Stimulated activated naive CD8-positive, alpha-beta T cell treated with anti-CD3 and anti-CD28 coated beads, Interleukin-15, Interleukin-2, amounts not matched to agents 100 ng/mL and 50 ng/mL, for 24 hours (primary cell): ENCODE measurements around the gene TCF4.

Experiments
- H3K27ac Mint-ChIP-seq: one replicate; pipeline ENCODE4 v1.8.0; 2021; ENCODE audit warnings: mild to moderate bottlenecking, mixed read lengths
- H3K27me3 Mint-ChIP-seq: one replicate; pipeline ENCODE4 v1.8.0; 2021; ENCODE audit warnings: mixed read lengths
- H3K36me3 Mint-ChIP-seq: one replicate; pipeline ENCODE4 v1.8.0; 2021; ENCODE audit warnings: low read depth, mixed read lengths
- H3K4me1 Mint-ChIP-seq: one replicate; pipeline ENCODE4 v1.8.0; 2021; ENCODE audit warnings: low read depth, mixed read lengths
- H3K4me3 Mint-ChIP-seq: one replicate; pipeline ENCODE4 v1.8.0; 2021; ENCODE audit warnings: mild to moderate bottlenecking, mixed read lengths
- H3K9me3 Mint-ChIP-seq: one replicate; pipeline ENCODE4 v1.8.0; 2021; ENCODE audit warnings: mixed read lengths

TCF4 gene

DNA sequence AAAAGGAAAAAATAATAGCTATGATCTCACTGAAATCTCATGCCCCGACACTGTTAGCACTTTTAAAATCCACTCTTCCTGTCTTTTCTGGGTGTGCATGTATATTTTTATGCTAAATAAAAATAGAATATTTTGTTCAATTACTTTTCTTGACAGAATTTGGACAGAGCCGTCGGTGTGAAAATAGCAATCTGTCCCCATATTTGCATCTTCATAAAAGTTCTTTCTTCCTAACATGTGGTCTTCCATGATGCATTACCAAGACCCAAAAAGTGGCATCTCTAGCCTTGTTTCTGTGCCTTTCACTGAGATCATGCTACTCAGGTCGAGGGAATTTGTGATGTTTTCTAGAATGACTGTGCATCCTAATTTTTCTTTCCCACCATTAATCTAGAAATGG is 329.9 kb downstream of the TCF4 start:
- Mint-ChIP-seq H3K4me3 (no peak overlapping the region), H3K9me3 (no peaks in the 10 kb centered on the region), H3K4me1 (no peaks in the 10 kb centered on the region), H3K36me3 (no peaks in the 10 kb centered on the region), H3K27ac (no peak overlapping the region), H3K27me3 (no peaks in the 10 kb centered on the region)

DNA sequence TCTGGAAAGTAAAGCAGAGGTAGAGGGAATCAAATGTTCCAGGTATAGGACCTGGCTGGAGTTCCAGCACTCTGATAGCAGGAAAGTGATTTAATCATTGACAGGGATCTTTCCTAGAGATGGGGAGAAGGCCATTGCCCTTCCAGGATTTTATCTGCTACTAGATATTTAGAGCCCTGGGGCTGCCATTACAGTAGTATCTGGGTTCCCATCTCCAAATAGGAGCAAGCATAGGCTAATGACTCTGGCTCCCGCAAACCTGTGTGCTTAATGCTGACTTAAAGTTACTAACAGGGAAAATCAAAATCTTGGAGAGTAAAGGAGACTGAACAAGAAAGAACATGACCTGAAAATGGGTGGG is 331.1 kb downstream of the TCF4 start:
- H3K36me3 Mint-ChIP-seq: no peaks in the 10 kb centered on the region

DNA sequence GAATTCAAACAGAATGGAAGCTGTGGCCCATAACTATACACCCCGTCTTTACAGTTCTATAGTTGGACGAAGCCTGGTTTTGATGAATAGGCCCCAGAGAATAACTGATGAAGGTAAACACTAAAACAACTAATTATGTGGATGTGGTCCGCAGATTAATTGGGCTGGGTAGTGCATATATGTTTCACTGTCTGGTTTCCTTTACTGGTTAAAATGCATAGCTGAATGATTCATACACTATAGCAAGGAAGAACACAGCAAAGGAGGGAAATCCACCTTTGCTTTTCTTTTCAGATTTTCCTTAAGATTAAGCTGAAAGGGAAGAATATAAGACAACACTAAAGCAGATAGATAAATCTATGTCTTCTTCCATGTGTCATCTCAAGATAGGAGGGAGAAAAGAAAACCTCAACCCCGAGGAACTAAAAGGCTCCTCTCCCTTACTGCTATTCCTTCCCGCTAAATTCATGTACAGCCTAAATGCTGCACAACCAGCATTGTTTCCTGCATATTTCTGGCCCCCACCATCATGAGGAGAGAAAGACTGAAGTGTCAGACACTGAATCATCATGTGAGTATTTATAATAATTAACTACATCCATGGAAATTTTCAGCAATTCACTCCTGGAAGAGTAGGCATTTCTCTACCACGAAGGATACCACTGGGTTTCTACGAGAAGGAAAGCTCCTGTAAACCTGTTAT is 331.6 kb downstream of the TCF4 start:
- Mint-ChIP-seq H3K9me3 (no peaks in the 10 kb centered on the region), H3K27ac (no peak overlapping the region), H3K27me3 (no peaks in the 10 kb centered on the region), H3K4me1 (no peaks in the 10 kb centered on the region), H3K4me3 (no peak overlapping the region), H3K36me3 (no peaks in the 10 kb centered on the region)

More for the DNA sequence above, 331.1 kb downstream of the TCF4 start:
- Mint-ChIP-seq H3K4me1 (no peaks in the 10 kb centered on the region), H3K9me3 (no peaks in the 10 kb centered on the region), H3K27ac (no peak overlapping the region), H3K4me3 (no peak overlapping the region), H3K27me3 (no peaks in the 10 kb centered on the region)

DNA sequence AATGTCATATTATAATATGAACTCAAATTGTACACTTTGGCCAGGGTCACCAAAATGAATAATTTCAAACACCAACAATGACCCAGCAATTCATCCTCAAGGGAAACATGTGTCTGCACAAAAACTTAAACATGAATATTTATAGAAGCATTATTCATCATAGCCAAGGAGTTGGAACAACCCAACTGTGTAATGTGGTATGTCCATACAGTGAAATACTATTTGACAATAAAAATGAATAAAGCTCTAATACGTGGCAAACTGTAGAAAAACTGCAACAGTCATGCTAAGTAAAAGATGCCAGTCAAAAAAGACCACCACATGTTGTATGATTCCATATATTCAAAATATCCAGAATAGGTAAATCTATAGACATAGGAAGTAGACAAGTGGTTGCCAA is 334.2 kb downstream of the TCF4 start:
- Mint-ChIP-seq H3K9me3 (peaks cover 3% of the 10 kb centered on the region), H3K27me3 (no peaks in the 10 kb centered on the region), H3K4me3 (no peak overlapping the region), H3K36me3 (no peaks in the 10 kb centered on the region), H3K4me1 (peaks cover 4% of the 10 kb centered on the region), H3K27ac (no peak overlapping the region)

DNA sequence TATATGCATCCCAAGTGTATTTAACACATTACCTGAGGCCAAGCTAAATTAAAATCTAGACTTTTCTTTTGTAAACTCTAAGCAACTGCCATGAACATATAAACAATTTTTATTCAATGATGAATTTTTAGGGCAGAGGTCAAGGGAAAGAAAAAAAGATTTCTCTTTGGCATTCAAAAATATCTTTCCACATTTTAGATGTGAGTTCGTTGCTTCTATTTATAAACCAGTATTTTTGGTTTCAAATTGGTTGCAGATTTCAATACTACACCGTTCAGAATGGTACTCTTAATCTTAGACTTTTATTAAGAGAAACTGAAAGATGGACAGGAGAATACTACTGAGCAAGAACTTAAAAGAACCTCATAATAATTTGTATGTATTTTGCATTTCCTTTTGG is 335.1 kb downstream of the TCF4 start:
- no peak overlapping the region for H3K4me3 Mint-ChIP-seq
- no peak overlapping the region for H3K27ac Mint-ChIP-seq
- no peaks in the 10 kb centered on the region for H3K27me3 Mint-ChIP-seq
- H3K4me1 Mint-ChIP-seq: peaks cover 4% of the 10 kb centered on the region
- H3K9me3 Mint-ChIP-seq: peaks cover 3% of the 10 kb centered on the region
- no peaks in the 10 kb centered on the region for H3K36me3 Mint-ChIP-seq

DNA sequence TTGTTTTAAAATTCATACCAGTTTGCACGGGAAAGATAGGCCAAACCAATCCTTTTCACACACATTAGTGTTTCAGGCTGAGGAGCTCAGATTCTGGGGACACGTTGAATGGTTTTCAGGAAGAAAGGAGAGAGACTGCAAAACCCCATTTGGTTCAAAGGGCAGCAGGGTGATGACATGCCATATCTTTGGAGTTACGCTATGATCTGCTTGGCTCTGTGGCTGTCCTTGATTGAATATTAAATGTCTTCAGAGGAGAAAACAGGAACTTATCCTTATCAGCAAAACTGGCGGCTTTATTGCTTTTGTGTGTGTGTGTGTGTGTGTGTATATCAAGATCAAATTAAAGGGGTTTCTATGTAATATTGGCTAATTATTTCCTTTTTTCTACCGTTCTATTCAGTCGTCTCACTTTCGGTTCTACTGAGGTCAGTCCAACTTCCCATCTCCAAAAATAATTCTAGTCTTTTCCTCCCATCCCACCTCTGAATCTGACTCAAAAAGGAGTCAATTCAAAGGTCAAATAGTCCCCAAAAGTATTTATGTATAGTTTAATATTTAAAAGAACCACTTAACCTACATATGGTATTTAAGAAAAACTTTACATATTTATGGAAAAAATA is 335.8 kb downstream of the TCF4 start:
- Mint-ChIP-seq H3K9me3 (peaks cover 3% of the 10 kb centered on the region), H3K27me3 (no peaks in the 10 kb centered on the region), H3K27ac (no peak overlapping the region), H3K4me1 (peaks cover 4% of the 10 kb centered on the region), H3K4me3 (no peak overlapping the region), H3K36me3 (no peaks in the 10 kb centered on the region)

DNA sequence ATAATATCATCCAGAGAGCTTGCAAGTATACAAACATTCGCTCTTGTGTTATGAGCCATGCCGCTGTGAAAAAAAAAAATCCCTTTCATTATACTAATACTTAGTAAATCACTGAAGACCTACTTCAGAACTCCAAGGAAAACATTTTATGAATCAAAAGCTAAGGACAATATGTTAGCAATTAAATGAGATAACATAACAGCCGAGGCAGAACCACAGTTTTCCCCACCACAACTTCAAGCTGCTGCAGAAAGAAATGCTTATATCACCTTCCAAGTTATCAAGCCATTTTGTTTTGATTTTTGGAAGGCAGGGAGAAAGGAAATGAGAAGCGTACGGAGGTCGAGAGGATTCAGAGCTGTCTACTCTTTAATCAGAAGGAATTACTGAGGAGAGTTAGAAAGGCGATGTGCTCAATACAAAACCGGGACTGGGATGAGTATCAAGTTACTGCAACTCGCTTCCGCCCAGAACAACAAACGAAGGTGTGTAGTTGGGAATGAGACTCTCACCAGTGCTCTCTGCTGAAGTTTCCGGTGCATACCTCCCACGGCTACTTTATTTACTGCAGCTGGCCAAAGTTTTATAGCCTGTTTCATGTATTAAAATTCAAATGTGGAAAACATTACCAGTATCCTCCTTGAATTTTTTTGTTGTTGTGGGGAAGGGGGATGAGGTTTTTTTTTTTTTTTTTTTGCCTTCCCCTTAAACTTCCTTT is 336.6 kb downstream of the TCF4 start:
- H3K27ac Mint-ChIP-seq: no peak overlapping the region
- H3K36me3 Mint-ChIP-seq: no peaks in the 10 kb centered on the region
- H3K9me3 Mint-ChIP-seq: peaks cover 3% of the 10 kb centered on the region
- no peaks in the 10 kb centered on the region for H3K27me3 Mint-ChIP-seq
- H3K4me1 Mint-ChIP-seq: peaks cover 4% of the 10 kb centered on the region
- no peak overlapping the region for H3K4me3 Mint-ChIP-seq

DNA sequence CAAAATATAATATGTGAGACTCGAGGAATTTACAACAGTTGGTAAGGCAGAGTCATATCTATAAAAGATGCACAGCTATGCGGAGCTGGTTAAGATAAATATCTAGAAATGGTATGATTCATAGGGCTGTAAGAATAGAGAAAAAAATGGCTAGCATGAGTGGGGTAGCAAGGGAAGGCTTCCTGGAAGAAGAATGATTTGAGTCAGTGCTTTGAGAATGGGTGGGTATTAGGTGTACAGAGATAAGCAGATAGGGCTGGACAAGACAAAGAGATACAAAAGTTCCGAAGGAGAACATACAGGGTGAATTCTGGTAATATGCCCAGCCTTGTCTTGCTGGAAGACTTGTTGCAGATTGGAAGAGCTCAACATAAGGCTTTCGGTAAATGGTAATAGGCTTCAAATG is 337.2 kb downstream of the TCF4 start:
- Mint-ChIP-seq H3K9me3 (peaks cover 3% of the 10 kb centered on the region), H3K27me3 (no peaks in the 10 kb centered on the region), H3K4me1 (peaks cover 4% of the 10 kb centered on the region), H3K27ac (no peak overlapping the region), H3K4me3 (no peak overlapping the region), H3K36me3 (no peaks in the 10 kb centered on the region)

DNA sequence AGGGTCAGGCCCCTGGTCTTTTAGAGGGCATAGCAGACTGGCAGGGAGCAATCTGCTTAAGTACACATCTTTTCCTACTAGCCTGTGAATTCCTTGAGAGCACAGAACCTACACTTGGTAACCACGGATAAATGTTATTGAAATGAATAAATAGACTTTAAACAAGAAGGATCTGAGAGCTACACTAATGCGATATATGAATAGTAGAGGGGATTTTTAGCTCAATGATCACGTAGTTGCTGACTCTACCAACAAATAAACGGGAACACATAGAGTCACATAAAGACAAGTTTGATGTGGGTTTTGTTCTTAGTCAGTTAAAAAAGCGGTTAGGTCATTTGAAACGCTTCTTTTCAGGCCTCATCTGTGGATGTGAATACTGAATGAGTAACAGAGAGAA is 338.4 kb downstream of the TCF4 start:
- peaks cover 3% of the 10 kb centered on the region for H3K9me3 Mint-ChIP-seq
- H3K4me1 Mint-ChIP-seq: peaks cover 4% of the 10 kb centered on the region
- H3K27me3 Mint-ChIP-seq: no peaks in the 10 kb centered on the region
- no peak overlapping the region for H3K27ac Mint-ChIP-seq
- no peaks in the 10 kb centered on the region for H3K36me3 Mint-ChIP-seq
- no peak overlapping the region for H3K4me3 Mint-ChIP-seq

DNA sequence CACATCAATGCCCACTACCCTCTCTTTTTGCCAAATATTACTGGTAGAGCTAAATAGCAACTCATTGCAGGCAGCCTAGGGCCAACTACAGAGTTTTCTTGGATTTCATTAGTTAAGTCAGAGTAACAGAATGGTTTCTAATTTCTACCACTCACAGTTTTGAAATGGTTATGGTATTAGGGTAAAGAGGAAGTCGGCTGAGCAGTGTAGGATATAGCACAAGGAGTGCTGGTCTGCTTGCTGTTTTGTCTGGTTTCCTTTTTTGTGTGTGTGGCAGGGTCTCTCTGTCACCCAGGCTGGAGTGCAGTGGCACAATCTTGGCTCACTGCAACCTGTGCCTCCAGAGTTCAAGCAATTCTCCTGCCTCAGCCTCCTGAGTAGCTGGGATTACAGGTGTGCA is 339.5 kb downstream of the TCF4 start:
- Mint-ChIP-seq H3K27me3 (no peaks in the 10 kb centered on the region), H3K9me3 (peaks cover 3% of the 10 kb centered on the region), H3K27ac (no peak overlapping the region), H3K36me3 (no peaks in the 10 kb centered on the region), H3K4me1 (peaks cover 4% of the 10 kb centered on the region), H3K4me3 (no peak overlapping the region)

DNA sequence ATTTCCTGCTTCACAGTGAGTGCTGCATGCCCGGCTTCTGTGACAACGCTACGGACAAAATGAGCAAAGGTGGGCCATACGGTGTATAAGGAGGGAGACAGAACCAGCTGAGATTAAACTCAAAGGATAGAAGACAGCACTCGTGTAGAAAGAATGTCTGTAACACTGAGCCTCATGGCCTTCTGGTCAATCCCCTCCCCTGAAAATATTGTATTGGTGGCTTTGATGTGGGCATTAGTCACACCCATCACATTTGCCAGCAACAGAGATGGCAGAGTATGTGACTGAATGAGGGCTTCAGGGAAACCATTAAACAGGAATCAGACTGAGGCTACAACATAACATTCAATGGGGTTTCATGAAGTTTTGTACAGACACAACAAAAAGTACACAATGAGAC is 341.0 kb downstream of the TCF4 start:
- H3K36me3 Mint-ChIP-seq: no peaks in the 10 kb centered on the region
- no peak overlapping the region for H3K27ac Mint-ChIP-seq
- H3K9me3 Mint-ChIP-seq: peaks cover 3% of the 10 kb centered on the region
- H3K4me1 Mint-ChIP-seq: peaks cover 4% of the 10 kb centered on the region
- no peaks in the 10 kb centered on the region for H3K27me3 Mint-ChIP-seq
- H3K4me3 Mint-ChIP-seq: no peak overlapping the region

DNA sequence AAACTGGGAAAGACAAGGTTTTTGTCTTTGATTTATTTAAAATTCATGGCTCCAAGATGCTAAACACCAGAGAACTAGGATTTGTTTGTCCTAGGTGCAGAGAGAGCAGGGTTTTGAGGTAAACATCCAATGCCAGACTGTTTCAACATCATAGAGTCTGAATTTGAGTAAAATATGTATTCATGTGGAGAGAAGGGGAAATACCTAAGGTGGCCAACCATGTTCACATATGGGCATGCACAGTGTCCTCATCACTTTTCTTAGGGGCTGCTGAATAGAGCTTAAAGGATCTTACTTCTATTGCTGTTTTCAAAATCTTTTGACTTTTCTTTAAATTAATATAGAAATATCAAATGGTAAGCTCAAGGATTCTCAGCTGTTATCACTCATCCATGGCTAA is 341.7 kb downstream of the TCF4 start:
- Mint-ChIP-seq H3K9me3 (peaks cover 3% of the 10 kb centered on the region), H3K27ac (no peak overlapping the region), H3K27me3 (no peaks in the 10 kb centered on the region), H3K4me1 (peaks cover 4% of the 10 kb centered on the region), H3K4me3 (no peak overlapping the region), H3K36me3 (no peaks in the 10 kb centered on the region)

DNA sequence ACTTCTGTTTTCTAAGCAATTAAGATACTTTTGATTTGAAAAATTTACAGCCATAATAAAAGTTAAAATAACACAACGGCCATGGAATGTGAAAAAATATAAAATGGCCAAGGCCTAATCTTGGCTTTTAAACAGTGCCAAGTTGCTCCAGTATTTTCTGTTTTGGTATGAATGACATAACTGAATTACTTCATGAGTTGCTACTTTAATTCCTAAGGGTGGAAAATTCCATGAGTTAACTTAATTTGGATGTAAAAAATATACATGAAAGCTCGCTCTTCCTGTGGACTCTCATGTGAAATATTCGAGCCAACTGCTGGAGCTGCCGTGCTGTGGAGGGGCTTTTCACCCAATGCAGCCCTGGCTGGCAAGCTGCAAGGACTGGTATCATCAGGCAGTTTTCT is 342.8 kb downstream of the TCF4 start:
- Mint-ChIP-seq H3K27me3 (no peaks in the 10 kb centered on the region), H3K4me3 (no peak overlapping the region), H3K4me1 (no peaks in the 10 kb centered on the region), H3K9me3 (peaks cover 3% of the 10 kb centered on the region), H3K36me3 (no peaks in the 10 kb centered on the region), H3K27ac (no peak overlapping the region)

DNA sequence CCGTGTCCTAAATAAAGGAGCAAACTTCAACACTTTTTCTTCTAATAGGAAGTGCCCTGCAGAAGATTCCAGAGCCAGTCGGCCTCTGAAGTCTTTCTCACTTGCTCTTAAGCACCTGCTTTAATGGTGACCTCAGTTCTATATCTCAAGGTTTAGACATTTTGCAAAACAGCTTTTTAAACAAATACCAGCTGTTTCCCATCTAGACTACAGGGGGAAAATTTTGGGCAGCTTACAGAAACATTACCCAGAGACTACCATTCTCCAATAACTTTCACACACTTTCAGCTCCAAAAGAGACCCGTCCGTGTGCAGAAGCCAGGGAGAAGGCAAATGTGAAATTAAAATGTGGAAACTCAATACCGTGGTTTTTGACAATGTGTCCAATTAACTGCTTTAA is 343.4 kb downstream of the TCF4 start:
- H3K27ac Mint-ChIP-seq: no peak overlapping the region
- no peaks in the 10 kb centered on the region for H3K36me3 Mint-ChIP-seq
- peaks cover 3% of the 10 kb centered on the region for H3K9me3 Mint-ChIP-seq
- no peak overlapping the region for H3K4me3 Mint-ChIP-seq
- H3K27me3 Mint-ChIP-seq: no peaks in the 10 kb centered on the region
- no peaks in the 10 kb centered on the region for H3K4me1 Mint-ChIP-seq

DNA sequence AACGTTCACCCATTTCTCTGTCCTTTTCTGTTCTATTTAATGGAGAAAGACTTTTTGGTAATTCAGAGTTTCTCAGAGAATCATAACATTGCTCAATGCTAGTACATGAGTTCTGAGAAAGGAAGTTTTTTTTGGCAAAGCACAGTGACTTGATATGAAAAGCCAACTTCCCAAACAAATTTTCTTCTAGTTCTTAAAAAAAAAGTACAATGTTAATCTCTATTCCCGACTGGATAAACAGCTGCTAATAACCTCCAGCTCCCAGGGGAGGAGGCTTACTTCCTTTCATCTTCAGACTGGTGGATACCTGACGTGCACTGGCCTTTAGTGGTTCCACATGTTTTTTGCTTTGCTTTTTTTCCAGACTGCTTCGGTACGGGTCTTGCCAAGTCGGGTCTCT is 344.1 kb downstream of the TCF4 start:
- Mint-ChIP-seq H3K27ac (no peak overlapping the region), H3K36me3 (no peaks in the 10 kb centered on the region), H3K27me3 (no peaks in the 10 kb centered on the region), H3K4me3 (no peak overlapping the region), H3K4me1 (no peaks in the 10 kb centered on the region), H3K9me3 (no peaks in the 10 kb centered on the region)
